ENCODE measurements around the gene BEND6. TPM values are rescaled to one million over a fixed set of nuclear protein-coding genes. Genes with fewer than 3 reads are reported as not detected.

Gene BEND6
- total and polyA plus RNA-seq, 10 of the 15 experiments (the other 5 are each of a cell fraction or from before 2014, with no cell fraction given): 0.79 to 2.8 (median 1.6) TPM

DNA sequence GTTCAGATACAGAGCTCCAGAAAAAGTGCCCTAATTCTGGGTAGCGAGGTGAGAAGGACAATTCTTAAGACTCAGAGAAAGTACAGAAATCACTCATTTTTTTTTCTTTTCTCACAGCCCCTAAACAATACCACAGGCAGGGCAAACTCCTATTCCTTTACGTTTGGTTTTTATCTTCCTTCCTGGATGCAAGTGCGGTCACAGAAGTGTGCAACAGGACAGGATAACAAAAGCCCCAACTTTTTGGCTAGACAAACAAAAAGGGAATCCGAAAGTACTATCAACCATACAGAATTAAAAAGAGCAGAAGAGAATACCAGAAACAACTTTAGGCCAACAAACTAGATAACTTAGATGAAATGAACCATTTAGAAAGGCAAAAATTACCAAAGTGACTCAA is 18.4 kb upstream of the BEND6 start (continued):
- TF ChIP-seq, protein P1, sequence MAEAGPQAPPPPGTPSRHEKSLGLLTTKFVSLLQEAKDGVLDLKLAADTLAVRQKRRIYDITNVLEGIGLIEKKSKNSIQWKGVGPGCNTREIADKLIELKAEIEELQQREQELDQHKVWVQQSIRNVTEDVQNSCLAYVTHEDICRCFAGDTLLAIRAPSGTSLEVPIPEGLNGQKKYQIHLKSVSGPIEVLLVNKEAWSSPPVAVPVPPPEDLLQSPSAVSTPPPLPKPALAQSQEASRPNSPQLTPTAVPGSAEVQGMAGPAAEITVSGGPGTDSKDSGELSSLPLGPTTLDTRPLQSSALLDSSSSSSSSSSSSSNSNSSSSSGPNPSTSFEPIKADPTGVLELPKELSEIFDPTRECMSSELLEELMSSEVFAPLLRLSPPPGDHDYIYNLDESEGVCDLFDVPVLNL (IDR thresholded peaks at IDR 0.05; ENCODE audit: low read depth, low read length): no peak

DNA sequence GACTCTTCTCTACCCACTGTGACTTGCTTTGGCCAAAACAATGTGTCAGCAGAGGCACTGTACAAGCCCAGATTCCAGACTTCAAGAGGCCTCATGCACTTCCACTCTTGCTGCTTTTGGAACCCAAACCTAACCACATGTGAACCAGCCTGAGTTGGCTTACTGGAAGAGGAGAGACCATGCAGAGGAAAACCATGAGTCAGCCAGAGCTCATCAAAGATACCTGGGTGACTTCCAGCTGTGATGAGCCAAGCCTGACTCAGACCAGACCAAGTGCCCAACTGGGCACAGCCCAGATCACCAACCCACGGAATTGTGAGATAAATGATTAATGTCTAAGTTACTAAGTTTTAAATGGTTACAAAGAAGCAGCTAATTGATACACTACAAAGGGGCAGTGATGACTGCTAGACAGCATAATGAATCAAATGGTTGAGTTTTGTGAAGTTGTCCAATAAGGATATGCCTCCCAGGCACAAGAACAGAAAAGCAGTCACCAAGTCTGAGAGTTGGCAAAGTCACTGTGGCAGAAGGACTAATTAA is 16.2 kb upstream of the BEND6 start:
- H3K79me2 ChIP-seq (ENCODE audit: control insufficient read depth, insufficient read depth, low read length): no peaks in the 10 kb centered on the region
- H3K4me2 ChIP-seq (ENCODE audit: control insufficient read depth, insufficient read depth): no peak overlapping the region
- H3K9me3 ChIP-seq (replicated peaks; ENCODE audit: control insufficient read depth, insufficient read depth, low read length): peaks cover 4% of the 10 kb centered on the region; the same call in 2 of the 3 replicates
- no peak overlapping the region for H3K27ac ChIP-seq (ENCODE audit: control insufficient read depth, insufficient read depth)
- SMC1A ChIA-PET (ENCODE audit: uncharacterized antibody, unreplicated experiment): interaction anchor here (0.5 to 1.6 kb wide), 4 partner anchors 14 to 111 kb away, joined by 3 to 5 read pairs (median 4); no protein-coding TSS in a partner anchor
- 92% methylated on average over 1 of the region's 1 CpG for WGBS (ENCODE audit: insufficient coverage, insufficient replicate concordance, low lambda C conversion rate, missing lambda C conversion rate)
- RAD21 ChIA-PET (ENCODE audit: unreplicated experiment): interaction anchor here (0.5 kb wide), 1 partner anchor 18 kb away, joined by 4 read pairs; no protein-coding TSS in a partner anchor
- BruUV-seq (replicated peaks): no TSS peak
- no peaks in the 10 kb centered on the region for H3K36me3 ChIP-seq (ENCODE audit: control insufficient read depth in 2 of 2, insufficient read depth in 2 of 2, low read length in 1 of 2)
- no peaks in the 10 kb centered on the region for H3K27me3 ChIP-seq (replicated peaks in 1 of 2; ENCODE audit: control insufficient read depth in 2 of 2, insufficient read depth in 2 of 2, low read length in 1 of 2)
- TF ChIP-seq KAT2A (conservative IDR thresholded peaks at IDR 0.05; ENCODE audit: control insufficient read depth, low read depth, low read length) (no peak), SPI1 (IDR thresholded peaks at IDR 0.05; ENCODE audit: borderline replicate concordance, insufficient read depth, low read depth, low read length) (no peak), TAF1 (IDR thresholded peaks at IDR 0.05; ENCODE audit: borderline replicate concordance, low read depth, low read length) (no peak), SP1 (IDR thresholded peaks at IDR 0.05; ENCODE audit: low read depth, low read length) (no peak), MXI1 (IDR thresholded peaks at IDR 0.05; ENCODE audit: low read depth, low read length) (no peak), CREM (IDR thresholded peaks at IDR 0.05; ENCODE audit: low read depth) (no peak), NRF1 (conservative IDR thresholded peaks at IDR 0.05; ENCODE audit: low read depth, low read length) (no peak), ESRRA (IDR thresholded peaks at IDR 0.05; ENCODE audit: low read length) (no peak), ZNF207 (IDR thresholded peaks at IDR 0.05; ENCODE audit: borderline replicate concordance) (no peak), MYB (IDR thresholded peaks at IDR 0.05; ENCODE audit: borderline replicate concordance, low read depth, low read length) (no peak), TARDBP (IDR thresholded peaks at IDR 0.05; ENCODE audit: borderline replicate concordance) (no peak), IKZF1 (conservative IDR thresholded peaks at IDR 0.05) (no peak), ZSCAN29 (IDR thresholded peaks at IDR 0.05) (no peak)
- TF ChIP-seq, protein P2, sequence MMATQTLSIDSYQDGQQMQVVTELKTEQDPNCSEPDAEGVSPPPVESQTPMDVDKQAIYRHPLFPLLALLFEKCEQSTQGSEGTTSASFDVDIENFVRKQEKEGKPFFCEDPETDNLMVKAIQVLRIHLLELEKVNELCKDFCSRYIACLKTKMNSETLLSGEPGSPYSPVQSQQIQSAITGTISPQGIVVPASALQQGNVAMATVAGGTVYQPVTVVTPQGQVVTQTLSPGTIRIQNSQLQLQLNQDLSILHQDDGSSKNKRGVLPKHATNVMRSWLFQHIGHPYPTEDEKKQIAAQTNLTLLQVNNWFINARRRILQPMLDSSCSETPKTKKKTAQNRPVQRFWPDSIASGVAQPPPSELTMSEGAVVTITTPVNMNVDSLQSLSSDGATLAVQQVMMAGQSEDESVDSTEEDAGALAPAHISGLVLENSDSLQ (IDR thresholded peaks at IDR 0.05): no peak
- TF ChIP-seq, protein P3, sequence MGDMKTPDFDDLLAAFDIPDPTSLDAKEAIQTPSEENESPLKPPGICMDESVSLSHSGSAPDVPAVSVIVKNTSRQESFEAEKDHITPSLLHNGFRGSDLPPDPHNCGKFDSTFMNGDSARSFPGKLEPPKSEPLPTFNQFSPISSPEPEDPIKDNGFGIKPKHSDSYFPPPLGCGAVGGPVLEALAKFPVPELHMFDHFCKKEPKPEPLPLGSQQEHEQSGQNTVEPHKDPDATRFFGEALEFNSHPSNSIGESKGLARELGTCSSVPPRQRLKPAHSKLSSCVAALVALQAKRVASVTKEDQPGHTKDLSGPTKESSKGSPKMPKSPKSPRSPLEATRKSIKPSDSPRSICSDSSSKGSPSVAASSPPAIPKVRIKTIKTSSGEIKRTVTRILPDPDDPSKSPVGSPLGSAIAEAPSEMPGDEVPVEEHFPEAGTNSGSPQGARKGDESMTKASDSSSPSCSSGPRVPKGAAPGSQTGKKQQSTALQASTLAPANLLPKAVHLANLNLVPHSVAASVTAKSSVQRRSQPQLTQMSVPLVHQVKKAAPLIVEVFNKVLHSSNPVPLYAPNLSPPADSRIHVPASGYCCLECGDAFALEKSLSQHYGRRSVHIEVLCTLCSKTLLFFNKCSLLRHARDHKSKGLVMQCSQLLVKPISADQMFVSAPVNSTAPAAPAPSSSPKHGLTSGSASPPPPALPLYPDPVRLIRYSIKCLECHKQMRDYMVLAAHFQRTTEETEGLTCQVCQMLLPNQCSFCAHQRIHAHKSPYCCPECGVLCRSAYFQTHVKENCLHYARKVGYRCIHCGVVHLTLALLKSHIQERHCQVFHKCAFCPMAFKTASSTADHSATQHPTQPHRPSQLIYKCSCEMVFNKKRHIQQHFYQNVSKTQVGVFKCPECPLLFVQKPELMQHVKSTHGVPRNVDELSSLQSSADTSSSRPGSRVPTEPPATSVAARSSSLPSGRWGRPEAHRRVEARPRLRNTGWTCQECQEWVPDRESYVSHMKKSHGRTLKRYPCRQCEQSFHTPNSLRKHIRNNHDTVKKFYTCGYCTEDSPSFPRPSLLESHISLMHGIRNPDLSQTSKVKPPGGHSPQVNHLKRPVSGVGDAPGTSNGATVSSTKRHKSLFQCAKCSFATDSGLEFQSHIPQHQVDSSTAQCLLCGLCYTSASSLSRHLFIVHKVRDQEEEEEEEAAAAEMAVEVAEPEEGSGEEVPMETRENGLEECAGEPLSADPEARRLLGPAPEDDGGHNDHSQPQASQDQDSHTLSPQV (IDR thresholded peaks at IDR 0.05): no peak
- no peak overlapping the region for H2AFZ ChIP-seq (ENCODE audit: control insufficient read depth, low read depth, low read length)
- no peak overlapping the region for H3K9ac ChIP-seq (ENCODE audit: control insufficient read depth, insufficient read depth, low read length)
- CTCF ChIA-PET: interaction anchor here (0.7 to 1.0 kb wide), 2 partner anchors 34 to 40 kb away, joined by 3 read pairs; no protein-coding TSS in a partner anchor
- POLR2A ChIA-PET: no interaction called here
- H3K4me3 ChIP-seq: no peak overlapping the region
- intact Hi-C loops (cut with micrococcal nuclease; ENCODE audit: unreplicated experiment): no loop called here
- FAIRE-seq (no peak), DNase-seq (ENCODE audit: low read depth, low spot score) (no peak), ATAC-seq (peak; percentile 29; the same call in 2 of the 3 replicates)
- no peaks in the 10 kb centered on the region; the same call in 1 of the 2 replicates for H3K4me1 ChIP-seq (ENCODE audit: control insufficient read depth, insufficient read depth, low read length)
- in situ Hi-C loops (cut with MboI): no loop called here
- no peaks in the 10 kb centered on the region for H4K20me1 ChIP-seq (ENCODE audit: control insufficient read depth, insufficient read depth)
